ENCODE results near the gene CANT1.
"Not testable (repeated sequence)": the region's sequence is repeated elsewhere in the genome, so short reads cannot be mapped to it uniquely, and the experiment has no call there.

CANT1 gene

GRCh38 chr17:78954684-78955083, 54.9 kb downstream of the CANT1 start:
- DNase-seq, result no peak

GRCh38 chr17:78953356-78954350, 55.9 kb downstream of the CANT1 start:
- no peak for DNase-seq

- no peak for DNase-seq
Observed at GRCh38 chr17:78952706-78953105, 56.9 kb downstream of the CANT1 start.

GRCh38 chr17:78951967-78952551, 57.5 kb downstream of the CANT1 start:
- no peak for DNase-seq

- no peak for DNase-seq
Observed at GRCh38 chr17:78950870-78951269, 58.7 kb downstream of the CANT1 start.

GRCh38 chr17:78947235-78948149, 62.1 kb downstream of the CANT1 start:
- no peak for DNase-seq

GRCh38 chr17:78946631-78947030, 62.9 kb downstream of the CANT1 start:
- DNase-seq, result no peak

GRCh38 chr17:78946131-78946530, 63.4 kb downstream of the CANT1 start:
- no peak for DNase-seq

- not testable (repeated sequence) for DNase-seq
Observed at GRCh38 chr17:78945455-78945854, 64.1 kb downstream of the CANT1 start.

- DNase-seq, result no peak
Observed at GRCh38 chr17:78944956-78945355, 64.6 kb downstream of the CANT1 start.

GRCh38 chr17:78944026-78944425, 65.5 kb downstream of the CANT1 start:
- DNase-seq, result no peak

Data from NCI-H1436 (cell line).